Measurements from ENCODE around the gene TTLL9. TPM values are rescaled to one million over a fixed set of nuclear protein-coding genes. Genes with fewer than 3 reads are reported as not detected.

Gene TTLL9
- total and polyA plus RNA-seq, 4 donors: 0.19 to 0.81 (median 0.61) TPM; not detected in 1

GRCh38 chr20:31975874-31976273, 105.4 kb downstream of the TTLL9 start:
- ATAC-seq (ENCODE audit: low FRiP score) (no peak), DNase-seq (no peak)
- intact Hi-C loops (cut with DNase I): no loop called here
- Histone ChIP-seq H3K4me1 (ENCODE audit: control insufficient read depth in 1 of 2, insufficient read depth in 2 of 2, low read length in 2 of 2) (no peaks in the 10 kb centered on the region), H3K36me3 (ENCODE audit: control insufficient read depth in 1 of 2, insufficient read depth in 2 of 2, low read length in 1 of 2) (no peaks in the 10 kb centered on the region), H3K27ac (ENCODE audit: low read depth in 1 of 2, low read length in 2 of 2) (no peak overlapping the region), H3K4me3 (ENCODE audit: low read length in 2 of 2) (no peak overlapping the region), H3K27me3 (ENCODE audit: control insufficient read depth in 1 of 2, insufficient read depth in 2 of 2, low read length in 1 of 2) (no peaks in the 10 kb centered on the region), H3K9me3 (ENCODE audit: control insufficient read depth, low read length) (no peaks in the 10 kb centered on the region)
- WGBS, 2 donors: 81 to 82% methylated on average over 2 of the region's 2 CpGs

- Histone ChIP-seq H3K9me3 (ENCODE audit: control insufficient read depth, low read length) (no peaks in the 10 kb centered on the region), H3K4me3 (ENCODE audit: low read length in 2 of 2) (no peak overlapping the region), H3K36me3 (ENCODE audit: control insufficient read depth in 1 of 2, insufficient read depth in 2 of 2, low read length in 1 of 2) (no peaks in the 10 kb centered on the region), H3K4me1 (ENCODE audit: control insufficient read depth in 1 of 2, insufficient read depth in 2 of 2, low read length in 2 of 2) (no peaks in the 10 kb centered on the region), H3K27ac (ENCODE audit: low read depth in 1 of 2, low read length in 2 of 2) (no peak overlapping the region), H3K27me3 (ENCODE audit: control insufficient read depth in 1 of 2, insufficient read depth in 2 of 2, low read length in 1 of 2) (no peaks in the 10 kb centered on the region)
- no peak for ATAC-seq (ENCODE audit: low FRiP score)
- intact Hi-C loops (cut with DNase I): no loop called here
- no peak for DNase-seq
- 83 to 97% methylated on average over 4 of the region's 4 CpGs for WGBS, 2 donors
Observed at GRCh38 chr20:31977080-31977479, 106.6 kb downstream of the TTLL9 start.

- Histone ChIP-seq H3K4me1 (ENCODE audit: control insufficient read depth in 1 of 2, insufficient read depth in 2 of 2, low read length in 2 of 2) (no peaks in the 10 kb centered on the region), H3K27ac (ENCODE audit: low read depth in 1 of 2, low read length in 2 of 2) (no peak overlapping the region), H3K9me3 (ENCODE audit: control insufficient read depth, low read length) (no peaks in the 10 kb centered on the region), H3K4me3 (ENCODE audit: low read length in 2 of 2) (no peak overlapping the region), H3K27me3 (ENCODE audit: control insufficient read depth in 1 of 2, insufficient read depth in 2 of 2, low read length in 1 of 2) (no peaks in the 10 kb centered on the region), H3K36me3 (ENCODE audit: control insufficient read depth in 1 of 2, insufficient read depth in 2 of 2, low read length in 1 of 2) (no peaks in the 10 kb centered on the region)
- DNase-seq (no peak), ATAC-seq (ENCODE audit: low FRiP score) (no peak)
- 50 to 51% methylated on average over 6 of the region's 6 CpGs for WGBS, 2 donors
- intact Hi-C loops (cut with DNase I): no loop called here
Observed at GRCh38 chr20:31979713-31980426, 109.4 kb downstream of the TTLL9 start.

GRCh38 chr20:31981784-31982183, 111.3 kb downstream of the TTLL9 start:
- intact Hi-C loops (cut with DNase I): no loop called here
- Histone ChIP-seq H3K4me1 (ENCODE audit: control insufficient read depth in 1 of 2, insufficient read depth in 2 of 2, low read length in 2 of 2) (no peaks in the 10 kb centered on the region), H3K27ac (ENCODE audit: low read depth in 1 of 2, low read length in 2 of 2) (no peak overlapping the region), H3K4me3 (ENCODE audit: low read length in 2 of 2) (no peak overlapping the region), H3K27me3 (ENCODE audit: control insufficient read depth in 1 of 2, insufficient read depth in 2 of 2, low read length in 1 of 2) (no peaks in the 10 kb centered on the region), H3K36me3 (ENCODE audit: control insufficient read depth in 1 of 2, insufficient read depth in 2 of 2, low read length in 1 of 2) (no peaks in the 10 kb centered on the region), H3K9me3 (ENCODE audit: control insufficient read depth, low read length) (no peaks in the 10 kb centered on the region)
- WGBS, 2 donors: 74 to 88% methylated on average over 2 of the region's 2 CpGs
- no peak for ATAC-seq (ENCODE audit: low FRiP score)
- DNase-seq: no peak

- Histone ChIP-seq H3K4me3 (ENCODE audit: low read length in 2 of 2) (no peak overlapping the region), H3K27me3 (ENCODE audit: control insufficient read depth in 1 of 2, insufficient read depth in 2 of 2, low read length in 1 of 2) (no peaks in the 10 kb centered on the region), H3K4me1 (ENCODE audit: control insufficient read depth in 1 of 2, insufficient read depth in 2 of 2, low read length in 2 of 2) (no peaks in the 10 kb centered on the region), H3K27ac (ENCODE audit: low read depth in 1 of 2, low read length in 2 of 2) (no peak overlapping the region), H3K36me3 (ENCODE audit: control insufficient read depth in 1 of 2, insufficient read depth in 2 of 2, low read length in 1 of 2) (no peaks in the 10 kb centered on the region), H3K9me3 (ENCODE audit: control insufficient read depth, low read length) (no peaks in the 10 kb centered on the region)
- WGBS, 2 donors: 22 to 24% methylated on average over 6 of the region's 6 CpGs
- DNase-seq: no peak
- no peak for ATAC-seq (ENCODE audit: low FRiP score)
- intact Hi-C loops (cut with DNase I): no loop called here
Observed at GRCh38 chr20:31984981-31985471, 114.6 kb downstream of the TTLL9 start.

GRCh38 chr20:31987744-31988143, 117.3 kb downstream of the TTLL9 start:
- no peak for ATAC-seq (ENCODE audit: low FRiP score)
- H3K27me3 ChIP-seq (ENCODE audit: control insufficient read depth in 1 of 2, insufficient read depth in 2 of 2, low read length in 1 of 2): no peaks in the 10 kb centered on the region
- WGBS, 2 donors: 62 to 67% methylated on average over 1 of the region's 1 CpG
- no peak for DNase-seq
- no peak overlapping the region for H3K27ac ChIP-seq (ENCODE audit: low read depth in 1 of 2, low read length in 2 of 2)
- intact Hi-C loops (cut with DNase I): no loop called here
- no peaks in the 10 kb centered on the region for H3K4me1 ChIP-seq (ENCODE audit: control insufficient read depth in 1 of 2, insufficient read depth in 2 of 2, low read length in 2 of 2)
- H3K9me3 ChIP-seq (ENCODE audit: control insufficient read depth, low read length): no peaks in the 10 kb centered on the region
- H3K4me3 ChIP-seq (ENCODE audit: low read length in 2 of 2): no peak overlapping the region
- no peaks in the 10 kb centered on the region for H3K36me3 ChIP-seq (ENCODE audit: control insufficient read depth in 1 of 2, insufficient read depth in 2 of 2, low read length in 1 of 2)

GRCh38 chr20:31988430-31989015, 118.1 kb downstream of the TTLL9 start:
- Histone ChIP-seq H3K9me3 (ENCODE audit: control insufficient read depth, low read length) (no peaks in the 10 kb centered on the region), H3K27ac (ENCODE audit: low read depth in 1 of 2, low read length in 2 of 2) (no peak overlapping the region), H3K4me3 (ENCODE audit: low read length in 2 of 2) (no peak overlapping the region), H3K36me3 (ENCODE audit: control insufficient read depth in 1 of 2, insufficient read depth in 2 of 2, low read length in 1 of 2) (no peaks in the 10 kb centered on the region), H3K27me3 (ENCODE audit: control insufficient read depth in 1 of 2, insufficient read depth in 2 of 2, low read length in 1 of 2) (no peaks in the 10 kb centered on the region), H3K4me1 (ENCODE audit: control insufficient read depth in 1 of 2, insufficient read depth in 2 of 2, low read length in 2 of 2) (no peaks in the 10 kb centered on the region)
- intact Hi-C loops (cut with DNase I): no loop called here
- ATAC-seq (ENCODE audit: low FRiP score) (no peak), DNase-seq (no peak)
- WGBS, 2 donors: 89% methylated on average over 5 of the region's 5 CpGs

GRCh38 chr20:31989030-31989645, 118.7 kb downstream of the TTLL9 start:
- 75 to 76% methylated on average over 8 of the region's 8 CpGs for WGBS, 2 donors
- H3K9me3 ChIP-seq (ENCODE audit: control insufficient read depth, low read length): no peaks in the 10 kb centered on the region
- H3K4me1 ChIP-seq (ENCODE audit: control insufficient read depth in 1 of 2, insufficient read depth in 2 of 2, low read length in 2 of 2): no peaks in the 10 kb centered on the region
- intact Hi-C loops (cut with DNase I): no loop called here
- no peak overlapping the region for H3K27ac ChIP-seq (ENCODE audit: low read depth in 1 of 2, low read length in 2 of 2)
- ATAC-seq (ENCODE audit: low FRiP score): no peak
- H3K36me3 ChIP-seq (ENCODE audit: control insufficient read depth in 1 of 2, insufficient read depth in 2 of 2, low read length in 1 of 2): no peaks in the 10 kb centered on the region
- H3K27me3 ChIP-seq (ENCODE audit: control insufficient read depth in 1 of 2, insufficient read depth in 2 of 2, low read length in 1 of 2): no peaks in the 10 kb centered on the region
- H3K4me3 ChIP-seq (ENCODE audit: low read length in 2 of 2): no peak overlapping the region
- no peak for DNase-seq

Data from aorta (tissue), 5 donors.